CD14-positive monocyte (primary cell): ENCODE data around the gene COL13A1. TPM values are rescaled to one million over a fixed set of nuclear protein-coding genes. Genes with fewer than 3 reads are reported as not detected.
A peak's percentile ranks its signal among the peaks of the same experiment; 100 is the strongest.

Source experiments
- DNase-seq, 3 donors: peaks; one replicate each; pipeline ENCODE4 v3.0.0-alpha.2; 2011 to 2022
- H2AFZ ChIP-seq: 2 replicates; pipeline ENCODE4 v1.6.0; 2012; ENCODE audit warnings: mild to moderate bottlenecking, low read depth, low read length, inconsistent platforms; ENCODE audit not compliant: insufficient read depth, poor library complexity, severe bottlenecking
- H3K27ac ChIP-seq, 2 donors: 1 replicate in 1 of 2; 2 replicates in 1 of 2; pipeline ENCODE4 v1.5.1; 2012 to 2013; ENCODE audit warnings: low read length in 2 of 2, control low read depth in 1 of 2, inconsistent platforms in 1 of 2, low read depth in 1 of 2, mild to moderate bottlenecking in 1 of 2
- H3K27me3 ChIP-seq, 2 donors: one replicate each; pipeline versions ENCODE4 v1.6.0 to v1.6.1; 2011 to 2013; ENCODE audit warnings: low read length in 2 of 2; ENCODE audit not compliant: control insufficient read depth in 2 of 2, insufficient read depth in 2 of 2
- H3K36me3 ChIP-seq, 2 donors: replicated peaks in 1 of 2; 1 replicate in 1 of 2; 2 replicates in 1 of 2; pipeline versions ENCODE4 v1.5.1 to v1.6.1; 2012 to 2013; ENCODE audit warnings: low read length in 2 of 2, control low read depth in 1 of 2, inconsistent platforms in 1 of 2, mild to moderate bottlenecking in 1 of 2; ENCODE audit not compliant: insufficient read depth in 2 of 2, control insufficient read depth in 1 of 2
- H3K4me1 ChIP-seq, 2 donors: 1 replicate in 1 of 2; 2 replicates in 1 of 2; pipeline versions ENCODE4 v1.5.1 to v1.6.1; 2012 to 2013; ENCODE audit warnings: low read length in 2 of 2, control low read depth in 1 of 2, inconsistent platforms in 1 of 2, mild to moderate bottlenecking in 1 of 2, moderate library complexity in 1 of 2; ENCODE audit not compliant: insufficient read depth in 2 of 2, control insufficient read depth in 1 of 2
- H3K4me2 ChIP-seq: replicated peaks from 2 replicates; pipeline ENCODE3; 2012; ENCODE audit warnings: low read length, moderate library complexity, mild to moderate bottlenecking; ENCODE audit not compliant: poor library complexity, severe bottlenecking; ENCODE audit errors: extremely low read depth
- H3K4me3 ChIP-seq, 3 experiments: fragments of 200-600 bp in 1 of 3; sonication (generic) in 1 of 3; replicated peaks in 1 of 3; 1 replicate in 2 of 3; 2 replicates in 1 of 3; pipeline ENCODE4 v1.5.1; 2011 to 2013; ENCODE audit warnings: low read length in 3 of 3, mild to moderate bottlenecking in 3 of 3, control low read depth in 2 of 3, low read depth in 2 of 3, inconsistent platforms in 1 of 3, moderate library complexity in 1 of 3
- H3K79me2 ChIP-seq: 2 replicates; pipeline ENCODE4 v1.6.0; 2012; ENCODE audit warnings: mild to moderate bottlenecking, control low read depth, inconsistent platforms, low read length, moderate library complexity; ENCODE audit not compliant: insufficient read depth
- H3K9ac ChIP-seq: 2 replicates; pipeline ENCODE4 v1.6.0; 2017; ENCODE audit warnings: low read length, mild to moderate bottlenecking; ENCODE audit not compliant: insufficient read depth, poor library complexity, severe bottlenecking
- H3K9me3 ChIP-seq, 2 donors: replicated peaks in 1 of 2; 1 replicate in 1 of 2; 2 replicates in 1 of 2; pipeline versions ENCODE4 v1.5.1 to v1.6.1; 2012 to 2013; ENCODE audit warnings: low read length in 2 of 2, control low read depth in 1 of 2; ENCODE audit not compliant: control insufficient read depth in 1 of 2, insufficient read depth in 1 of 2
- H4K20me1 ChIP-seq: 2 replicates; pipeline ENCODE4 v1.6.0; 2012; ENCODE audit warnings: mild to moderate bottlenecking, low read length, control low read depth, moderate library complexity; ENCODE audit not compliant: insufficient read depth
- H3K27ac Mint-ChIP-seq, 7 donors: one replicate each; pipeline ENCODE4 v1.8.0; 2020; ENCODE audit warnings: mild to moderate bottlenecking in 7 of 7, mixed read lengths in 7 of 7, moderate library complexity in 6 of 7, inconsistent platforms in 2 of 7
- H3K27me3 Mint-ChIP-seq, 3 donors: one replicate each; pipeline ENCODE4 v1.8.0; 2021 to 2022; ENCODE audit warnings: low read depth in 3 of 3, mild to moderate bottlenecking in 3 of 3, mixed read lengths in 3 of 3, moderate library complexity in 3 of 3, inconsistent platforms in 1 of 3
- H3K36me3 Mint-ChIP-seq, 2 donors: one replicate each; pipeline ENCODE4 v1.8.0; 2020; ENCODE audit warnings: mixed read lengths in 2 of 2, inconsistent platforms in 1 of 2, mild to moderate bottlenecking in 1 of 2
- H3K4me1 Mint-ChIP-seq: one replicate; pipeline ENCODE4 v1.8.0; 2020; ENCODE audit warnings: mild to moderate bottlenecking, mixed read lengths
- H3K4me3 Mint-ChIP-seq, 2 donors: one replicate each; pipeline ENCODE4 v1.8.0; 2020; ENCODE audit warnings: mild to moderate bottlenecking in 2 of 2, mixed read lengths in 2 of 2, moderate library complexity in 1 of 2
- H3K9me3 Mint-ChIP-seq, 7 donors: one replicate each; pipeline ENCODE4 v1.8.0; 2020 to 2022; ENCODE audit warnings: mixed read lengths in 7 of 7, mild to moderate bottlenecking in 6 of 7, moderate library complexity in 6 of 7, inconsistent platforms in 2 of 7
- WGBS: methylation state at CpG from one replicate; pipeline ENCODE4 v1.1.5; 2013; ENCODE audit warnings: missing lambda C conversion rate; ENCODE audit not compliant: insufficient coverage; 5-methylcytosine and 5-hydroxymethylcytosine counted together
- intact Hi-C, 2 donors: fragments of 100-400 bp; cut with micrococcal nuclease; formaldehyde crosslinking; loops; one replicate each; pipeline versions ENCODE4 v1.15.0 to v1.15.1; 2023
- polyA plus RNA-seq, 3 donors: library from polyadenylated mRNA; depleted of rRNA in 1 of 3; unstranded in 2 of 3; stranded (reverse) in 1 of 3; fragments of 300-500 nt in 2 of 3; fragments of >200 nt in 1 of 3; fragmentation: Illumina TruSeq in 2 of 3; gene quantifications; 1 replicate in 2 of 3; 2 replicates in 1 of 3; pipeline ENCODE4 v1.2.3, GENCODE V29; 2012 to 2021
- TF ChIP-seq, protein P1 (sequence below): fragments of 200-600 bp; IDR thresholded peaks from one replicate; pipeline ENCODE4 v1.8.0; 2022; ENCODE audit warnings: antibody characterized with exemption, mild to moderate bottlenecking

The COL13A1 gene
- polyA plus RNA-seq, 3 donors: not detected

DNA sequence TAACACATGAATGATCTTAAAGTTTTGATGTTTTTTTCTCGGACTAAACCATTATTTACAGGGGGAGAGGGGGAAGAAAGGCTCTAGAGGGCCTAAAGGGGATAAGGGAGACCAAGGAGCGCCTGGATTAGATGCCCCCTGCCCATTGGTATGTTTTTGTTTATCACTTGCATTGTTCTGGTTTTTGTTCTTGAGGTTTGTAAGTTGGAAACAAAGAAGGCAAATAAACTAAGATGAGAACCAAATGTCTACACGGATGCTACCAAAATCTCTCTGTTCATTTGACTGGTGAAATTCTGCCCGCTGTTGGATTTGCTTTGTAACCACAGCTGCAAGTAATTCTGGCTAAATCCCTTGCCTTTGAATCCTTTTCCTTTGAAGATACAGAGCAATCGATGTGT is 151.1 kb downstream of the COL13A1 start:
- no peak overlapping the region for H3K4me3 Mint-ChIP-seq
- Histone ChIP-seq H2AFZ (no peak overlapping the region), H3K27me3 (no peaks in the 10 kb centered on the region), H3K27ac (no peak overlapping the region), H3K79me2 (no peaks in the 10 kb centered on the region), H3K4me1 (peaks cover 0 to 12% of the 10 kb centered on the region in 2 donors), H3K4me2 (no peak overlapping the region), H4K20me1 (no peaks in the 10 kb centered on the region), H3K36me3 (no peaks in the 10 kb centered on the region), H3K9me3 (no peaks in the 10 kb centered on the region), H3K4me3 (no peak overlapping the region), H3K9ac (no peak overlapping the region)
- H3K4me1 Mint-ChIP-seq: peaks cover 16% of the 10 kb centered on the region
- H3K27me3 Mint-ChIP-seq: peaks cover 3 to 17% (median 12%) of the 10 kb centered on the region in 3 donors
- TF ChIP-seq, protein P1, sequence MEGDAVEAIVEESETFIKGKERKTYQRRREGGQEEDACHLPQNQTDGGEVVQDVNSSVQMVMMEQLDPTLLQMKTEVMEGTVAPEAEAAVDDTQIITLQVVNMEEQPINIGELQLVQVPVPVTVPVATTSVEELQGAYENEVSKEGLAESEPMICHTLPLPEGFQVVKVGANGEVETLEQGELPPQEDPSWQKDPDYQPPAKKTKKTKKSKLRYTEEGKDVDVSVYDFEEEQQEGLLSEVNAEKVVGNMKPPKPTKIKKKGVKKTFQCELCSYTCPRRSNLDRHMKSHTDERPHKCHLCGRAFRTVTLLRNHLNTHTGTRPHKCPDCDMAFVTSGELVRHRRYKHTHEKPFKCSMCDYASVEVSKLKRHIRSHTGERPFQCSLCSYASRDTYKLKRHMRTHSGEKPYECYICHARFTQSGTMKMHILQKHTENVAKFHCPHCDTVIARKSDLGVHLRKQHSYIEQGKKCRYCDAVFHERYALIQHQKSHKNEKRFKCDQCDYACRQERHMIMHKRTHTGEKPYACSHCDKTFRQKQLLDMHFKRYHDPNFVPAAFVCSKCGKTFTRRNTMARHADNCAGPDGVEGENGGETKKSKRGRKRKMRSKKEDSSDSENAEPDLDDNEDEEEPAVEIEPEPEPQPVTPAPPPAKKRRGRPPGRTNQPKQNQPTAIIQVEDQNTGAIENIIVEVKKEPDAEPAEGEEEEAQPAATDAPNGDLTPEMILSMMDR: no peak
- H3K27ac Mint-ChIP-seq: no peak overlapping the region
- H3K36me3 Mint-ChIP-seq: no peaks in the 10 kb centered on the region
- whole genome bisulfite sequencing: 78% methylated on average over 3 of the region's 5 CpGs
- DNase-seq: no peak
- intact Hi-C loops: no loop called here
- H3K9me3 Mint-ChIP-seq: peaks cover 0 to 2% (median 0%) of the 10 kb centered on the region in 7 donors

DNA sequence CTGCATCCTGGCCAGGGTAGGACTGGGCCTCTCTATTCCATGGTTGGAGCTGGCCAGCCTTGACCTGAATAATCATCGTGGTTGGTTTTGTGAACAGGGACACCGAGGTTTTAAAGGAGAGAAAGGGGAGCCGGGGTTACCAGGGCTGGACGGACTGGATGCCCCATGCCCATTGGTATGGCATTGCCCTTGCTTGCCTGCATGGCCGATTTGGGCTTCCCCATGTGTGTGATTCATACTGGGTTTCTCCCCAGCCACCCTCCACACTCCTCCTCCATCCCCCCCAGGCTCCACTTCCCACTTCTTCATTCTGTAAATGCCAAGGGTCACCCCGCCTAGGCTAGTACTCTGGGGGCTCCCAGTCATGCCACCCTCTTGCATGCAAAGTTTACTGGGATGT is 152.1 kb downstream of the COL13A1 start:
- Mint-ChIP-seq H3K27ac (peak overlapping the region in 1 of 7 donors; percentile 65), H3K4me1 (peaks cover 20% of the 10 kb centered on the region), H3K27me3 (peaks cover 2 to 17% (median 12%) of the 10 kb centered on the region in 3 donors), H3K36me3 (no peaks in the 10 kb centered on the region), H3K4me3 (no peak overlapping the region), H3K9me3 (peaks cover 0 to 2% (median 0%) of the 10 kb centered on the region in 7 donors)
- Histone ChIP-seq H3K27ac (no peak overlapping the region), H3K36me3 (no peaks in the 10 kb centered on the region), H3K27me3 (no peaks in the 10 kb centered on the region), H3K9ac (no peak overlapping the region), H3K9me3 (no peaks in the 10 kb centered on the region), H3K4me1 (peaks cover 2 to 17% of the 10 kb centered on the region in 2 donors), H2AFZ (no peak overlapping the region), H3K4me2 (no peak overlapping the region), H3K79me2 (no peaks in the 10 kb centered on the region), H4K20me1 (no peaks in the 10 kb centered on the region), H3K4me3 (no peak overlapping the region)
- WGBS: 49% methylated on average over 4 of the region's 6 CpGs
- intact Hi-C loops: no loop called here
- DNase-seq: peak; percentile 27 to 85 (median 54)
- TF ChIP-seq, protein P1: no peak
